GM10266 (cell line): Measurements from ENCODE around the gene GOLGA6C.
"Not testable (repeated sequence)": the region's sequence is repeated elsewhere in the genome, so short reads cannot be mapped to it uniquely, and the experiment has no call there.

ENCODE experiments used
- DNase-seq: peaks from one replicate; pipeline ENCODE4 v3.0.0; 2012; ENCODE audit errors: extremely low spot score
- TF ChIP-seq, protein P1 (sequence below): IDR thresholded peaks from 2 replicates; pipeline ENCODE4 v1.5.1; 2012; ENCODE audit warnings: mild to moderate bottlenecking, low read depth; ENCODE audit not compliant: control insufficient read depth, insufficient read depth; ENCODE audit errors: missing control alignments

Gene GOLGA6C

GRCh38 chr15:75249726-75250125 lies 8.4 kb upstream of the GOLGA6C start:
- DNase-seq = no peak
- TF ChIP-seq, protein P1, sequence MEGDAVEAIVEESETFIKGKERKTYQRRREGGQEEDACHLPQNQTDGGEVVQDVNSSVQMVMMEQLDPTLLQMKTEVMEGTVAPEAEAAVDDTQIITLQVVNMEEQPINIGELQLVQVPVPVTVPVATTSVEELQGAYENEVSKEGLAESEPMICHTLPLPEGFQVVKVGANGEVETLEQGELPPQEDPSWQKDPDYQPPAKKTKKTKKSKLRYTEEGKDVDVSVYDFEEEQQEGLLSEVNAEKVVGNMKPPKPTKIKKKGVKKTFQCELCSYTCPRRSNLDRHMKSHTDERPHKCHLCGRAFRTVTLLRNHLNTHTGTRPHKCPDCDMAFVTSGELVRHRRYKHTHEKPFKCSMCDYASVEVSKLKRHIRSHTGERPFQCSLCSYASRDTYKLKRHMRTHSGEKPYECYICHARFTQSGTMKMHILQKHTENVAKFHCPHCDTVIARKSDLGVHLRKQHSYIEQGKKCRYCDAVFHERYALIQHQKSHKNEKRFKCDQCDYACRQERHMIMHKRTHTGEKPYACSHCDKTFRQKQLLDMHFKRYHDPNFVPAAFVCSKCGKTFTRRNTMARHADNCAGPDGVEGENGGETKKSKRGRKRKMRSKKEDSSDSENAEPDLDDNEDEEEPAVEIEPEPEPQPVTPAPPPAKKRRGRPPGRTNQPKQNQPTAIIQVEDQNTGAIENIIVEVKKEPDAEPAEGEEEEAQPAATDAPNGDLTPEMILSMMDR = no peak

- not testable (repeated sequence) for DNase-seq
These were observed 6.8 kb upstream of the GOLGA6C start for GRCh38 chr15:75251343-75251742.

GRCh38 chr15:75252285-75252684 lies 5.8 kb upstream of the GOLGA6C start:
- DNase-seq = not testable (repeated sequence)

- DNase-seq = not testable (repeated sequence)
These were observed 648 bp downstream of the GOLGA6C start for GRCh38 chr15:75258620-75259343.

- not testable (repeated sequence) for DNase-seq
These were observed 1.7 kb downstream of the GOLGA6C start for GRCh38 chr15:75259873-75260272.

GRCh38 chr15:75273751-75274359 lies 15.7 kb downstream of the GOLGA6C start:
- DNase-seq = not testable (repeated sequence)

- TF ChIP-seq, protein P1 = peak; percentile 54
- DNase-seq = not testable (repeated sequence)
These were observed 16.5 kb downstream of the GOLGA6C start for GRCh38 chr15:75274509-75275107.

- DNase-seq = not testable (repeated sequence)
These were observed 17.5 kb downstream of the GOLGA6C start for GRCh38 chr15:75275617-75276016.

DNA sequence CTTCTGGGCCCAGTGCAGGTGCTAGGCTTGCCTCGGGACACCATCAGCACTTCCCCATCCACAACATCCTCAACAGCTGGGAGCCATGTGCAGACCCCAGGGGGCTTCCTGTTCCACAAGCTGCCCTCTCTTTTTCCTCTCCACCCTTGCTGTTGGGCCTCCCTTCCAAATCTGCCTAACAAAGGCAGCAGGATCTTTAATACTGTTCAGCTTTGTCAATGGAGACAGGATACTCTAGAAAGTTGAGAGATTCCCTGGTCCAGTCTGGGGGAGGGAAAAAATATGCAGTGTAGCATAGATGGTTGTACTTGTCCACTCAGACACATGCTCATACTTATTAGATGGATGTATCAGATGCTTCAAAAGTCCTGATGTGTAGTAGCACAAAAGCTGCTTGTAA lies 20.4 kb downstream of the GOLGA6C start:
- not testable (repeated sequence) for DNase-seq

- DNase-seq = not testable (repeated sequence)
These were observed 24.4 kb downstream of the GOLGA6C start, which contains the start of gene GOLGA6D for GRCh38 chr15:75282572-75282971. Gene GOLGA6D, plus strand, starts transcription at chr15:75282835. Its CDS starts 41 bp downstream, at chr15:75282876.

- not testable (repeated sequence) for DNase-seq
These were observed 26.0 kb downstream of the GOLGA6C start for GRCh38 chr15:75284152-75284551.

- DNase-seq = not testable (repeated sequence)
These were observed 35.5 kb downstream of the GOLGA6C start for GRCh38 chr15:75293660-75294059.

DNA sequence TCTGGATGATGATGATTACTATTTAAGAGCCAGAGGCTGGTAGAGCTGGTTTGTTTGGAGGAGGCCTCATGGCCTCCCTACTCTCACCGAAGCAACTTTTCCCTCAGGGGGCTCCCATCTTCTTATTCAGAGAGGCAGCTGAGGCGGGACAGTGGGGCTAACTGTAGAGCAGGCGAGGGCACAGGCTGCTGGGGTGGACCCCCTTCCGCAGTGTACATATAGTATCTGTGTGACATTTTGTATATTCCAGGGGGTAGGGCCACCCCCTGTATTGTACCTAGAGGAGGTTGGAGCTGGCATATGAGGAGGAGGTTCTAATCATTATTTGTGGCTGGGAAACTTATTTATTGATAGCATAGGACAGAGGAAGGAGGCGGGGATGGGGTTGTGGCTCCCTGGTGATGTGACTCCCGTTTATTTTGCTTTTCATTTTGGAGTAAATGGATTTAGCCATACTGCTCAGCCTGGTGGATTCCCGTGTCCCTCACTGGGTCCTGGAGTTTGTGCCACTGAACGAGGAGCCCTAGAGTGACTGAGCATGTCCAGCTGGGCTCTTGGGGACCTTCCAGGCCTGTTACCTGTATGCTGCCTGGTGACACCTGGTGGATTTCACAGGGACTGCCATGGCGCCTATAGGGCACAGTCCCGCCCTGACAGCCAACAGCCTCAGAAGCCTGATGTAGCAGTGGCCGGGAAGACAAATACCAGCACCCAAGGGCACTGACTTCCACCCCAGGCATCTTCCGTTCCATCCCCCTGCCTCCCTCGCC lies 40.6 kb downstream of the GOLGA6C start:
- DNase-seq = not testable (repeated sequence)
